HG02678 (cell line): Measurements from ENCODE around the gene PUM1.
"Not testable (repeated sequence)": the region's sequence is repeated elsewhere in the genome, so short reads cannot be mapped to it uniquely, and the experiment has no call there.

ENCODE experiments used
- ATAC-seq: cut with Tn5 transposase; IDR thresholded peaks from one replicate; pipeline ENCODE4 v1.9.1; 2021; ENCODE audit warnings: mild to moderate bottlenecking, moderate library complexity; ENCODE audit not compliant: unreplicated experiment

PUM1 gene, protein sequence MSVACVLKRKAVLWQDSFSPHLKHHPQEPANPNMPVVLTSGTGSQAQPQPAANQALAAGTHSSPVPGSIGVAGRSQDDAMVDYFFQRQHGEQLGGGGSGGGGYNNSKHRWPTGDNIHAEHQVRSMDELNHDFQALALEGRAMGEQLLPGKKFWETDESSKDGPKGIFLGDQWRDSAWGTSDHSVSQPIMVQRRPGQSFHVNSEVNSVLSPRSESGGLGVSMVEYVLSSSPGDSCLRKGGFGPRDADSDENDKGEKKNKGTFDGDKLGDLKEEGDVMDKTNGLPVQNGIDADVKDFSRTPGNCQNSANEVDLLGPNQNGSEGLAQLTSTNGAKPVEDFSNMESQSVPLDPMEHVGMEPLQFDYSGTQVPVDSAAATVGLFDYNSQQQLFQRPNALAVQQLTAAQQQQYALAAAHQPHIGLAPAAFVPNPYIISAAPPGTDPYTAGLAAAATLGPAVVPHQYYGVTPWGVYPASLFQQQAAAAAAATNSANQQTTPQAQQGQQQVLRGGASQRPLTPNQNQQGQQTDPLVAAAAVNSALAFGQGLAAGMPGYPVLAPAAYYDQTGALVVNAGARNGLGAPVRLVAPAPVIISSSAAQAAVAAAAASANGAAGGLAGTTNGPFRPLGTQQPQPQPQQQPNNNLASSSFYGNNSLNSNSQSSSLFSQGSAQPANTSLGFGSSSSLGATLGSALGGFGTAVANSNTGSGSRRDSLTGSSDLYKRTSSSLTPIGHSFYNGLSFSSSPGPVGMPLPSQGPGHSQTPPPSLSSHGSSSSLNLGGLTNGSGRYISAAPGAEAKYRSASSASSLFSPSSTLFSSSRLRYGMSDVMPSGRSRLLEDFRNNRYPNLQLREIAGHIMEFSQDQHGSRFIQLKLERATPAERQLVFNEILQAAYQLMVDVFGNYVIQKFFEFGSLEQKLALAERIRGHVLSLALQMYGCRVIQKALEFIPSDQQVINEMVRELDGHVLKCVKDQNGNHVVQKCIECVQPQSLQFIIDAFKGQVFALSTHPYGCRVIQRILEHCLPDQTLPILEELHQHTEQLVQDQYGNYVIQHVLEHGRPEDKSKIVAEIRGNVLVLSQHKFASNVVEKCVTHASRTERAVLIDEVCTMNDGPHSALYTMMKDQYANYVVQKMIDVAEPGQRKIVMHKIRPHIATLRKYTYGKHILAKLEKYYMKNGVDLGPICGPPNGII

DNA sequence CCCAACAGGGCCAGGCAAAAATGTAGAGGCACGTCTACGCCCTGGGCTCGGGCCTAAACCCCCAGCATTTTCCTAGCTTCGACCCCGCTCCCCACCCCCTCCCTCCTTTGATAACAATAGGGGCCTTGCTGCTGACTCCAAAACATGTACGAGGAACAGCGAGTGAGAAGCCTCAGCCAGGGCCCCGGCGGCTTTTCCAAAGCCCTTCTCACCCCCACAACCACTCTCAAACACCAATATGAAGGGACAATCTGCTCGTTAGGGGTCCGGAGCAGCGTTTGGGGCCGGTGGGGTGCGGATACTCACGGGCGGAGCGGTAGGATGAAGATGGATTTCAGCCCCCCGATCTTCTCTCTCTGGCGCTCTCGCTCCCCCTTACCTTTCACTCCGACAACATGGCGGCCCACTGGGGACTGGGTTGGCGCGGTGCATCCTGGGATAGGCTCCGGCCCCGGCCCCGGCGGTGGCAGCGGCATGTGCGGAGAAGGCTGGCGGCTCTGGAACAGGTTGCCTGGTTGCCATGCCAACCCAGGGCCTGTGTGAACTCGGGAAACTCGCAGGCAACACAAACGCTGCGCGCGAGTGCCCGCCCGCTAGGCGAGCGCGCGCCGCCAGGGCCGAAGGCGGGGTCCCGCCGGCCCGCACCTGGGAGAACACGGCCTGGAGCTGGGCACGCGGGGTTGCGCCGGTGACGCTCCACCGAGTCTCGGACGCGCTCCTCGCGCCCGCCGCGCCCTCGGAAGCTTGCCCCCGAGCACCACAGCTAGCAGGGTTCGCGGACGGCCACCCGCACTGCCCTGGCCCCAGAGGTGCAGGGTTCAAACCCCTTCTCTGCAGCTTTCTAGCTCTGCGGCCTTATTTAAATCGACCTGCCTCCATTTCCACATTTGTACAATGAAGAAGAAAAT is at the start of gene PUM1:
TSS of gene PUM1 (minus strand) at position 408 of the 908 bp plus-strand sequence. CDS start 6,151 bp downstream, outside the sequence.
- ATAC-seq, result peak; percentile 92

- ATAC-seq, result no peak
These were observed 46.9 kb upstream of the PUM1 start for GRCh38 chr1:31112266-31112935.

DNA sequence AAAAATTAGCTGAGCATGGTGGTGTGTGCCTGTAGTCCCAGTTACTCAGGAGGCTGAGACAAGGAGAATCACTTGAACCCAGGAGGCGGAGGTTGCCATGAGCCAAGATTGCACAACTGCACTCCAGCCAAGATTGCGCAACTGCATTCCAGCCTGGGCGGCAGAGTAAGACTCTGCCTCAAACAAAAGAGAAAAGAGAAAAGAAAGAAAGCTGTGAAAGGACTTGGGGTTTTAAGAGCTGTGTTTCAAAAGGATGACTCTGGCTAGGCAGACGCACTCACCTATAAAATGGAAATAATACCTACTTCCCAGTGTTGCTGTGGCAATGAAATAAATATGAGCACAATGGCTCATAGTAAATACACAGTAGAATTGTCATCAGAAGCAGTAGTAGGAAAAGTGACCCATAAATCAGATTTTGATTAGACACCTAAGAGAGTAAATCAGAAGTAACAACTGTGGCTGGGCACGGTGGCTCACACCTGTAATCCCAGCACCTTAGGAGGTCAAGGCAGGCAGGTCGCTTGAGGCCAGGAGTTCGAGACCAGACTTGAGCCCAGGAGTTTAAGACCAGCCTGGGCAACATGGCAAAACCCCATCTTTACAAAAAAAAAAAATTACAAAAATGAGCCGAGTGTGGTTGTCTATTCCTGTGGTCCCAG is 45.9 kb upstream of the PUM1 start:
- ATAC-seq, result no peak

DNA sequence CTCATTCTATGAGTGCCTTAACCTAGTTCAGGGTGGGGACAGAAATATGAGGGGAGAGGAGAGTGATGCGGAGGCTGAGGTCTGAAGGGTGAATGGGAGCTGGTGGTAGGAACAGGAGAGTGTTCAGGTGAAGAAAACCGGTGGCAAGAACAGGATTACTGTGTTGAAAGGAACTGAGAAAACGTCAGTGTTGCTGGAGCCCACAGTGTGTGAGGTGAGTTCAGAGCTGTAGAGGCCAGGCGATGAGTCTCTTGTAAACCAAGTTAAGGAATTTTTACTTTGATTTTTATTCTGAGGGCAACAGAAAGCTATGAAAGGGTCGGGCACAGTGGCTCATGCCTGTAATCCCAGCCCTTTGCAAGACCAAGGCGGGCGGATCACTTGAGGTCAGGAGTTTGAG is 45.3 kb upstream of the PUM1 start:
- ATAC-seq, result no peak

GRCh38 chr1:31108861-31109260 is 43.3 kb upstream of the PUM1 start:
- no peak for ATAC-seq

DNA sequence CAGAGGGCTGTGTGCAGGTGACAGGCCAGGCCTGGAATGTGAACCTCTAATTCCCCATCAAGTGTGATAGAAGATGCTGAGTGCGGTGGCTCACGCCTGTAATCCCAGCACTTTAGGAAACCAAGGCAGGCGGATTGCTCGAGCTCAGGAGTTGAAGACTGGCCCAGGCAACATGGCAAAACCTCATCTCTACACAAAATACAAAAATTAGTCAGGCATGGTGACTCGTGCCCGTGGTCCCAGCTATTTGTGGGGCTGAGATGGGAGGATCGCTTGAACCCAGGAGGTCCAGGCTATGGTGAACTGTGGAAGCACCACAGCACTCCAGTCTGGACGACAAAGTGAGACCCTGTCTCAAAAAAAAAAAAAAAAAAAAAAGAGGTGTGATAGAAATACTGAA is 40.1 kb upstream of the PUM1 start:
- ATAC-seq, result no peak

DNA sequence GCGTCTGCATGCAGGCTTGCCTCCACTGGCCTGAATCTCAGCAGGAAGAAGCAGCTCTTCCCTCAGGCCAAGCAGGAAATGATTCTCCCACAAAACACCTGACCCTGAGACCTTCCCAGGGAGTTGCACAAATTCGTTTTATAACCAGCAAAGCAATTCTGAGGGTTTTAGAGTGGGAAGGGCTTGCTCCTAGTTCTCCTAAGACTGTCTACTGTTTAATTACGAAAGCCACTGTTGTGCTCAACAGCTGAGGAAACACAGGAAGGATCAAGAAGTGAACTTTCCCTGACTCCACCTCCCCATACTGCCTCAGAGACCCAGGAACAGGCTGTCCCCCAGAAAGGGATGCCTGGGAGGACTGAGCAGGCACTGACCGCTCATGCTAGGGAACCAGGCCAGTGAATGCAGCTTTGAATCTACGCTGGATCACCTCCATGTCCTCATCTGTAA is 37.0 kb upstream of the PUM1 start:
- ATAC-seq, result no peak

GRCh38 chr1:31101147-31101502 is 35.6 kb upstream of the PUM1 start:
- no peak for ATAC-seq

DNA sequence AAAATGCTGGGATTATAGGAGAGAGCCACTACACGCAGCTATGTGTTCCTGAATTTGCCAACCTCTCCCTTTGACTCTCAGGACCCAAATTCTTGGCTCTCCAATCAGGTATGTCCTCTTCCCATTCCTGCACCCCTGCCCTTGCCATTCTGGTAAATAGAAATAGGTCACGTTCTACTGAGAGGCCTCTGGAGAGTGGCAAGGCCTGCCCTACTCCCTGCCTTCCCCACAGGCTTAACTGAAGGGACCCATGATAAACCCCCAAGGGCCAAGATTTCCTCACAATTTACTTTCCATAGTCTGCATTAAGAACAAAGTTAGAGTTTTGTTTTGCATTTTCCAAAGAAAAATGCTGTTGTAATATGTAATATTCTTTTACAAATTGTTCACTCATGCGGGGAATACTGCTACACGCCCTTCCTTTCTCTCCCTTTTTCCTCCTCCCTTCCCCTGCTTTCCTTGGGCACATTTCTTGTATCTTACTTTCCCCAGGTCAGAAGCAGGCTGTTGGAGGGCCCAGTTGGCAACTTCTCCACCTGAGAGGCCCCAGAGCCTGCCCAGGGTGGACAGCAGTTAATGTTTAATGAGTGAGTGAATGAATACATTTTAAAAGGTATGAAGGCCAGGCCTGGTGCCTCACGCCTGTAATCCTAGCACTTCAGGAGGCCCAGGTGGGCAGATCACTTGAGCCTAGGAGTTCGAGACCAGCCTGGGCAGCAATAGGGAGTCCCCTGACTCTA is 33.9 kb upstream of the PUM1 start:
- no peak for ATAC-seq

DNA sequence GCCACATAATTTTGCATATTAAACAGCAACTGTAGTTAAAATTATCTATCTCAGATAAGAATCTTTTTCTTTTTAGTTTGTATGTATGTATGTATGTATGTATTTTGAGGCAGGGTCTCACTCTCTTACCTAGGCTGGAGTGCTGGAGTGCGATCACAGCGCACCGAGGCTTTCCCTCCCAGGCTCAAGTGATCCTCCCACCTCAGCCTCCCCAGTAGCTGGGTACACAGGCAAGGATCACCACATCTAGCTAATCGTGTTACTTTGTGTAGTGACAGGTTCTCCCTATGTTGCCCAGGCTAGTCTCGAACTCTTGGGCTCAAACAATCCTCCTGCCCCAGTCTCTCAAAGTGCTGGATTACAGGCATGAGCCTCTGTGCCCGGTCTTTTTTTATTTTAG is 30.5 kb upstream of the PUM1 start:
- ATAC-seq, result no peak

- ATAC-seq, result no peak
These were observed 29.9 kb upstream of the PUM1 start for GRCh38 chr1:31095298-31095981.

- ATAC-seq, result not testable (repeated sequence)
These were observed 22.6 kb upstream of the PUM1 start for GRCh38 chr1:31088081-31088480.

- no peak for ATAC-seq
These were observed 19.5 kb upstream of the PUM1 start for GRCh38 chr1:31084782-31085569.

DNA sequence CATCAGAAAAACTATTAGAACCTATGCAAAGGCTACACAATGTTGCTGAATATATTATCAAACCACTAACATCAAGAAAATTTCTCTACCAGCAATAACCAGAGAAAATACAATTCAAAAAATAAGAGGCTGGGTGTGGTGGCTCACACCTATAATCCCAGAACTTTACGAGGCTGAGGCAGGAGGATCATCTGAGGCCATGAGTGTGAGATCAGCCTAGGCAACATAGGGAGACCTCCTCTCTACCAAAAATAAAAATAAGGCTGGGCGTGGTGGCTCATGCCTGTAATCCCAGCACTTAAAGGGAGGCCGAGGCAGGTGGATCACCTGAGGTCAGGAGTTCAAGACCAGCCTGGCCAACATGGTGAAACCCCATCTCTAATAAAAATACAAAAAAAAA is 16.9 kb upstream of the PUM1 start:
- no peak for ATAC-seq

DNA sequence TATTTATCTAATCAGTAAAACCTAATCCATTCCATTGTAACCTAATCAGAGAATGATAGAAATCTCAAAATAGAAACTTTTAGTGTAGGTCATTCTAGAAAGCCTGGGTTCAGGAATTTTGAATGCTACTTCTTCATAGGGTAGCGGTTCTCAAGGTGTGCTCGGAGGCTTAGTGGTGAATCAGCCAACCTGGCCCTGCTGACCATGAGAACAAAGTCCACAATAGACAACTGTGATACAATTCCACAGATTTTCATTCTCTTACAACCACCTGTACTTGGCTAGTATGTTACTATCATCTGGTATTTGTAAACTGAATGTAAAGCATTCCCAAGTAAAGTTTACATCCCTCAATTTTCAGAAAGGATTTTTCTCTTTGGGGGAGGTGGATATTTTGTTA is 7.5 kb upstream of the PUM1 start:
- no peak for ATAC-seq

- no peak for ATAC-seq
These were observed 6.8 kb upstream of the PUM1 start for GRCh38 chr1:31072304-31072746.

DNA sequence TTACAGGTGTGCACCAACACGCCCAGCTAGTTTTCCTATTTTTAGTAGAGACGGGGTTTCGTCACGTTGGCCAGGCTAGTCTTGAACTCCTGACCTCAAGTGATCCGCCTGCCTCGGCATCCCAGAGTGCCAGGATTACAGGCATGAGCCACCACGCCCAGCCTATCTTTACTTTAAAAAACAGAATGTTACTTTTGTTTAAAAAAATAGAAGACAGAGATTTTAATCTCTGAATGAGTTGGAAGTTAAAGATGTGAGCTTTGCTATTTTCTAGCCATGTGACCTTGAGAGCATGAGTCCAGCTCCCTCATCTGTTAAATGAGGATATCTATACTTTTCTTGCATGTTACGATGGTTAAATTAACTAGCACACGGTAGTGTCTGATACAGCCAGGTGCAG is 3.9 kb upstream of the PUM1 start:
- ATAC-seq, result no peak
